ENCODE data around the gene PAXIP1.
"Not testable (repeated sequence)": the region's sequence is repeated elsewhere in the genome, so short reads cannot be mapped to it uniquely, and the experiment has no call there.

DNA sequence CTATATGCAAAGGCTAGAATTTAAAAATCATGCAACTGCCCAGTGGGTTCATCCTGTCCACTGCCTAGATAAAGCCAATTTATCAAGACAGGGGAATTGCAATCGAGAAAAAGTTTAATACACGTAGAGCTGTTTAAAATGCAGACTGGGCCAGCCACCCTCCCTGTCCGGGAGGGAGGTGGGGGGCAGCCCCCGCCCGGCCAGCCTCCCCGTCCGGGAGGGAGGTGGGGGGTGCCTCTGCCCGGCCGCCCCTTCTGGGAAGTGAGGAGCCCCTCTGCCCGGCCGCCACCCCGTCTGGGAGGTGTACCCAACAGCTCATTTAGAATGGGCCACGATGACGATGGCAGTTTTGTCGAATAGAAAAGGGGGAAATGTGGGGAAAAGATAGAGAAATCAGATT, 31.6 kb upstream of the PAXIP1 start:
- TF ChIP-seq, protein P1, sequence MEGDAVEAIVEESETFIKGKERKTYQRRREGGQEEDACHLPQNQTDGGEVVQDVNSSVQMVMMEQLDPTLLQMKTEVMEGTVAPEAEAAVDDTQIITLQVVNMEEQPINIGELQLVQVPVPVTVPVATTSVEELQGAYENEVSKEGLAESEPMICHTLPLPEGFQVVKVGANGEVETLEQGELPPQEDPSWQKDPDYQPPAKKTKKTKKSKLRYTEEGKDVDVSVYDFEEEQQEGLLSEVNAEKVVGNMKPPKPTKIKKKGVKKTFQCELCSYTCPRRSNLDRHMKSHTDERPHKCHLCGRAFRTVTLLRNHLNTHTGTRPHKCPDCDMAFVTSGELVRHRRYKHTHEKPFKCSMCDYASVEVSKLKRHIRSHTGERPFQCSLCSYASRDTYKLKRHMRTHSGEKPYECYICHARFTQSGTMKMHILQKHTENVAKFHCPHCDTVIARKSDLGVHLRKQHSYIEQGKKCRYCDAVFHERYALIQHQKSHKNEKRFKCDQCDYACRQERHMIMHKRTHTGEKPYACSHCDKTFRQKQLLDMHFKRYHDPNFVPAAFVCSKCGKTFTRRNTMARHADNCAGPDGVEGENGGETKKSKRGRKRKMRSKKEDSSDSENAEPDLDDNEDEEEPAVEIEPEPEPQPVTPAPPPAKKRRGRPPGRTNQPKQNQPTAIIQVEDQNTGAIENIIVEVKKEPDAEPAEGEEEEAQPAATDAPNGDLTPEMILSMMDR (IDR thresholded peaks at IDR 0.05): not testable (repeated sequence)
- TF ChIP-seq EP300, POLR2A (IDR thresholded peaks at IDR 0.05): not testable (repeated sequence)

All from ovary (tissue), 3 donors.